ENCODE measurements around the gene ALDH1A3.

- TF ChIP-seq CTCF (IDR thresholded peaks at IDR 0.05), result no peak
- TF ChIP-seq POLR2AphosphoS5 (IDR thresholded peaks at IDR 0.05), result no peak
These were observed 79.7 kb downstream of the ALDH1A3 start for GRCh38 chr15:100959066-100960050.

Measured in prostate gland (tissue), 2 donors.